HG03097 (cell line): ENCODE measurements around the gene OSBPL3.
A peak's percentile ranks its signal among the peaks of the same experiment; 100 is the strongest.

ENCODE experiments used
- ATAC-seq: cut with Tn5 transposase; IDR thresholded peaks from one replicate; pipeline ENCODE4 v1.9.1; 2021; ENCODE audit not compliant: unreplicated experiment, low FRiP score

The OSBPL3 gene

GRCh38 chr7:24980534-24981170 lies 674 bp upstream of the OSBPL3 start:
- ATAC-seq = no peak

- peak; percentile 46 for ATAC-seq
These were observed 512 bp downstream of the OSBPL3 start for GRCh38 chr7:24979470-24979862.

GRCh38 chr7:24978843-24979469 lies 1.0 kb downstream of the OSBPL3 start:
- peak; percentile 2 for ATAC-seq

- no peak for ATAC-seq
These were observed 4.2 kb downstream of the OSBPL3 start for GRCh38 chr7:24975644-24976260.

- no peak for ATAC-seq
These were observed 4.8 kb downstream of the OSBPL3 start for GRCh38 chr7:24975172-24975571.

- no peak for ATAC-seq
These were observed 5.7 kb downstream of the OSBPL3 start for GRCh38 chr7:24974026-24974832.

- ATAC-seq = no peak
These were observed 7.0 kb downstream of the OSBPL3 start for GRCh38 chr7:24972991-24973390.

GRCh38 chr7:24972166-24972477 lies 7.9 kb downstream of the OSBPL3 start:
- ATAC-seq = no peak

- ATAC-seq = no peak
These were observed 8.4 kb downstream of the OSBPL3 start for GRCh38 chr7:24971333-24972165.

- ATAC-seq = no peak
These were observed 9.3 kb downstream of the OSBPL3 start for GRCh38 chr7:24970676-24971075.

GRCh38 chr7:24968165-24968564 lies 11.8 kb downstream of the OSBPL3 start:
- ATAC-seq = no peak

GRCh38 chr7:24967696-24968095 lies 12.3 kb downstream of the OSBPL3 start:
- no peak for ATAC-seq

- ATAC-seq = no peak
These were observed 13.2 kb downstream of the OSBPL3 start for GRCh38 chr7:24966802-24967201.

GRCh38 chr7:24965831-24966708 lies 13.9 kb downstream of the OSBPL3 start:
- peak; percentile 77 for ATAC-seq

GRCh38 chr7:24964191-24964590 lies 15.8 kb downstream of the OSBPL3 start:
- no peak for ATAC-seq

- ATAC-seq = no peak
These were observed 16.8 kb downstream of the OSBPL3 start for GRCh38 chr7:24963218-24963617.

GRCh38 chr7:24962418-24962962 lies 17.5 kb downstream of the OSBPL3 start:
- ATAC-seq = no peak

GRCh38 chr7:24959735-24960485 lies 20.1 kb downstream of the OSBPL3 start:
- no peak for ATAC-seq

GRCh38 chr7:24958399-24958798 lies 21.6 kb downstream of the OSBPL3 start:
- ATAC-seq = no peak
